HG03460 (cell line): Measurements from ENCODE around the gene F2RL1.
"Not testable (repeated sequence)": the region's sequence is repeated elsewhere in the genome, so short reads cannot be mapped to it uniquely, and the experiment has no call there.

Source experiments
- ATAC-seq: cut with Tn5 transposase; IDR thresholded peaks from one replicate; pipeline ENCODE4 v1.9.1; 2021; ENCODE audit not compliant: unreplicated experiment

The F2RL1 gene, protein sequence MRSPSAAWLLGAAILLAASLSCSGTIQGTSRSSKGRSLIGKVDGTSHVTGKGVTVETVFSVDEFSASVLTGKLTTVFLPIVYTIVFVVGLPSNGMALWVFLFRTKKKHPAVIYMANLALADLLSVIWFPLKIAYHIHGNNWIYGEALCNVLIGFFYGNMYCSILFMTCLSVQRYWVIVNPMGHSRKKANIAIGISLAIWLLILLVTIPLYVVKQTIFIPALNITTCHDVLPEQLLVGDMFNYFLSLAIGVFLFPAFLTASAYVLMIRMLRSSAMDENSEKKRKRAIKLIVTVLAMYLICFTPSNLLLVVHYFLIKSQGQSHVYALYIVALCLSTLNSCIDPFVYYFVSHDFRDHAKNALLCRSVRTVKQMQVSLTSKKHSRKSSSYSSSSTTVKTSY

GRCh38 chr5:76818844-76819831 lies at the start of gene F2RL1:
TSS of gene F2RL1 (plus strand) at chr5:76819030. CDS start at chr5:76819183, 153 bp downstream.
- no peak for ATAC-seq

DNA sequence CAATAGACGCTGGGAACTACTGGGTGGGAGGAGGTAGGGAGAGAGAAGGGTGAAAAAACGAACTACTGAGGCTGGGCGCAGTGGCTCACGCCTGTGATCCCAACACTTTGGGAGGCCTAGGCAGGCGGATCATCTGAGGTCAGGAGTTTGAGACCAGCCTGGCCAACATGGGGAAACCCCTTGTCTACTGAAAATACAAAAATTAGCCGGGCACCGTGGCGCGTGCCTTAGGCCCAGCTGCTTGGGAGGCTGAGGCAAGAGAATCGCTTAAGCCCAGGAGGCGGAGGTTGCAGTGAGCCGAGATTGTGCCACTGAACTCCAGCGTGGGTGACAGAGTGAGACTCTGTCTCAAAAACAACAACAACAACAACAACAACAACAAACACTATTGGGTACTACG lies 47.8 kb upstream of the F2RL1 start:
- ATAC-seq = not testable (repeated sequence)

- ATAC-seq = no peak
These were observed 47.0 kb upstream of the F2RL1 start for GRCh38 chr5:76771705-76772405.

DNA sequence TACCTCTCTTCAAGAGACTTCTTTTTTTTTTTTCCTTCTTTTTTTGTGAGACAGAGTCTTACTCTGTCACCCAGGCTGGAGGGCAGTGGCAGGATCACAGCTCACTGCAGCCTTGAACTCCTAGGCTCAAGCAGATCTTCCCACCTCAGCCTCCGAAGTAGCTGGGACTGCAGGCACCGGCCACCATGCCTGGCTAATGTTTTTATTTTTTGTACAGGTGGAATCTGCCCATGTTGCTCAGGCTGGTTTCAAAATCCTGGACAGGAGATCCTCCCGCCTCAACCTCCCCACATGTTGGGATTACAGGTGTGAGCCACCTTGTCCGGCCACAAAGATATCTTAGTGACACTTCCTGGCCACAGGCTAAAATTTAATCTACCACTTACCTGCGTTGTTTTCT lies 42.9 kb upstream of the F2RL1 start:
- no peak for ATAC-seq

DNA sequence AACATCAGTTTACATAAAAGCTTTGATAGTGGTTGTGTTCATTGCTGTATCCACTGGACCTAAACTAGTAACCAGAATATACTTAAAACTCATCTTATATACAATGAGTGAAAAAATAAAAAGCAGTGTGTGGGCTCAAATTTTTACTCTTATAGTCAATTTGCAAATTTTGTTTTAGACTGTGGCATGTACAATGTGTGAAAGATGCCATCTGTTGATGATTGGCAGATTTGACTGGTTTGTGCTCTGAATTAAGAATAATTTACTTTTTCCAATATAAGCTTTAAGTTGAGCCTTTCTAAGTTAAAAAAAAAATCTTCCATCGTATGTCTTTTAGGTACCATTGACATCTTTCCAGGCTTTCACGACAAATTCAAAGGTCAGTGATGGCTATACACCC lies 42.4 kb upstream of the F2RL1 start:
- ATAC-seq = no peak

GRCh38 chr5:76780616-76781015 lies 38.2 kb upstream of the F2RL1 start:
- not testable (repeated sequence) for ATAC-seq

GRCh38 chr5:76781775-76782174 lies 37.1 kb upstream of the F2RL1 start:
- ATAC-seq = no peak

- no peak for ATAC-seq
These were observed 36.4 kb upstream of the F2RL1 start for GRCh38 chr5:76782444-76782843.

- no peak for ATAC-seq
These were observed 31.6 kb upstream of the F2RL1 start for GRCh38 chr5:76787237-76787636.

GRCh38 chr5:76788362-76788761 lies 30.5 kb upstream of the F2RL1 start:
- ATAC-seq = no peak

DNA sequence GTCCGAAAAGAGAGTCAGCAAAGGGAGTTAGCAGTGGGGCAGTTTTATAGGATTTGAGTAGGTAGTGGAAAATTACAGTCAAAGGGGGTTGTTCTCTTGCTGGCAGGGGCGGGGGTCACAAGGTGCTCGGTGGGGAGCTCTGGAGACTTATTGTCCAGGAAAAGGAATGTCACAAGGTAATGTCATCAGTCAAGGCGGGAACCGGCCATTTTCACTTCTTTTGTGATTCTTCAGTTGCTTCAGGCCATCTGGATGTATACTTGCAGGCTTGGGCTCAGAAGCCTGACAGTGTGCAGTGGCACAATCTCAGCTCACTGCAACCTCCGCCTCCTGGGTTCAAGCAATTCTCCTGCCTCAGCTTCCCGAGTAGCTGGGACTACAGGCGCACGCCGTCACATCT lies 29.6 kb upstream of the F2RL1 start:
- not testable (repeated sequence) for ATAC-seq

GRCh38 chr5:76789991-76790581 lies 28.7 kb upstream of the F2RL1 start:
- no peak for ATAC-seq

DNA sequence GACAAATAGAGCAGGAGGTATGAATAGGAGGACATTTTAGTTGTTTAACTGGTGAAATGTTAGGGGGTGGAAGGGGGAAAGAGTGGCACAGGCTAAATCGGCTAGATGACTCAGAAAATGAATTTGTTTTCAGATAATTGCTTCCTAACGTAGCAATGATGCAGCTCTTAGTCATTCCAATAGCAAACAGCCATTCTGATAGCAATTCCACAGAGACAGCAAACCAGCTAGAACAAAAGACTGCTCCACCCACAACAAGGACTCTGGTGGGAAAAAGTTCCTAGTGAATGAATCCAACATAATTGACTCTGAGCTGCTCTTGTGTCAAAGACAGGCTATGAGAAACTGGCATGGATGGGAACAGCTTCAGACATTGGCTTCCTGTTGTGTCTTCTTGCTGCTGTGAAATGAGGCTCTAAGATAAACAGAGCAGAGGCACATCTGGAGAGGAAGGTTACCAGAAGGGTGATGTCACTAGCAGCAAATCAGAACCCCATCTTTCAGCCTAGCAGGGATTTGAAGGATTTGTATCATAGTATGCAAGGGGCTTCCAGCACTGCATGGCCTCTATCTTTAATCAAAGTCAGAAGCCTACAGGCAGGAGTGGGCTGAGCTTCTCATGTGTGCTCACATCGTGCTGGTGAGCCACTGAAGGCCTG lies 28.1 kb upstream of the F2RL1 start:
- ATAC-seq = no peak

GRCh38 chr5:76791461-76791860 lies 27.4 kb upstream of the F2RL1 start:
- no peak for ATAC-seq

DNA sequence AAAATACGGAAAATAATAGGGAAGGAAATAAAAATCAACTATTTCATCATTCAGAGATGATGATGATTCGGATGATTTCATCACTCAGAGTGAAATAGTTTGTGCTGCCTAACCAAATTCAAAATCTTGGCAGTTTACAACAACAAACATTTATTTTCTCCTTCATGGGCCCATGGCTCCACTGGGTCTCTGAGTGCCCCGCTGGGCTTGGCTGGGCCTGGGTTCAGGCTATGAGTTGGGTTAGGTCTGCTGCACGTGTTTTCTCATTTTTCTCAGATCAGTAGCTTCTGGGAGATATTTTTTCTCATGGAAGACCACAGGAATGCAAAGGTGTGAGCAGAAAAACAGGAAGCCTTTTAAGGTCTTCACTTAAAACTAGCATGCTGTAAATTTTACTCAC lies 24.0 kb upstream of the F2RL1 start:
- no peak for ATAC-seq

- ATAC-seq = no peak
These were observed 19.2 kb upstream of the F2RL1 start for GRCh38 chr5:76799588-76799987.

DNA sequence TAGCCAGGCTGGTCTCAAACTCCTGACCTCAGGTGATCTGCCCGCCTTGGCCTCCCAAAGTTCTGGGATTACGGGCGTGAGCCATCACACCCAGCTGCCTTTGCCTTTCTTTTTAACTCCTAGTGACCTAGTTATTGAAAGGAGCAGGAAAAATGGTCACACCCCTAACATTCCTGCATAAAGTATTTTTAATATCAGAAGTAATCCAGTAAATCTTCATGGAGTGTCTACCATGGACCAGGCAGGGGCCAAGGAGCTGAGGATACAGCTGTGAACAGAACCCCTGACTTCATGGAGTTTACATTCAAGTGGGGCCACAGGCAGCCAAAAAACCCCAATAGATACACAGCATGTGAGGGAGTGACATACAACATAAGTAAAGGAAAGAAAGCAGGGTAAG lies 18.3 kb upstream of the F2RL1 start:
- no peak for ATAC-seq

GRCh38 chr5:76801159-76801802 lies 17.5 kb upstream of the F2RL1 start:
- ATAC-seq = no peak

- ATAC-seq = no peak
These were observed 17.0 kb upstream of the F2RL1 start for GRCh38 chr5:76801803-76802195.

DNA sequence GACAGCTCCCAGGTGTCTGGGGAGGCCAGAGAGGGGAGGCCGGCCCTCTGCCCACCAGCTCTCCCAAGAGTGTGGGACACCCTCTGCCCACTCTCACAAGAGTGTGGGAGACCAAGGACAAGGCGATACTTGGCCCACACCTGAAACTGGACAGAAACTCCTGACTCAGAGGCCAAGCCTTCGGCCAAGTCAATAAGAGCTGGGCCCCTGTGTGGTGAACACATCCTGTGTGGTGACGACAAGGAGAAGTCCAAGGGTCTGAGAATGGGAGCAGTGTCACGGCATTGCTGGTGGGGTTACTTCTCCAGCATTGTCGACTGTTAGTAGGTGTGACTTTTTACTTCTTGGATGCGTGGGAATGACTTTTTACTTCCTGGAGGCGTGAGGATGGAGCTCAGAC lies 14.6 kb upstream of the F2RL1 start:
- no peak for ATAC-seq
